HG03521 (cell line): ENCODE data around the gene FREM2.

Experiments
- ATAC-seq: cut with Tn5 transposase; IDR thresholded peaks from one replicate; pipeline ENCODE4 v1.9.1; 2021; ENCODE audit warnings: mild to moderate bottlenecking, moderate library complexity; ENCODE audit not compliant: unreplicated experiment

The FREM2 gene

GRCh38 chr13:38821770-38822551 is 135.1 kb downstream of the FREM2 start:
- ATAC-seq, result no peak

- ATAC-seq, result peak; percentile 57
These were observed 137.5 kb downstream of the FREM2 start for GRCh38 chr13:38824342-38824741.

- no peak for ATAC-seq
These were observed 139.4 kb downstream of the FREM2 start for GRCh38 chr13:38826182-38826813.

- no peak for ATAC-seq
These were observed 143.7 kb downstream of the FREM2 start for GRCh38 chr13:38830442-38831045.

GRCh38 chr13:38844581-38844980 is 157.7 kb downstream of the FREM2 start:
- no peak for ATAC-seq

GRCh38 chr13:38848360-38848759 is 161.5 kb downstream of the FREM2 start:
- ATAC-seq, result no peak

- ATAC-seq, result no peak
These were observed 162.4 kb downstream of the FREM2 start for GRCh38 chr13:38849315-38849714.

DNA sequence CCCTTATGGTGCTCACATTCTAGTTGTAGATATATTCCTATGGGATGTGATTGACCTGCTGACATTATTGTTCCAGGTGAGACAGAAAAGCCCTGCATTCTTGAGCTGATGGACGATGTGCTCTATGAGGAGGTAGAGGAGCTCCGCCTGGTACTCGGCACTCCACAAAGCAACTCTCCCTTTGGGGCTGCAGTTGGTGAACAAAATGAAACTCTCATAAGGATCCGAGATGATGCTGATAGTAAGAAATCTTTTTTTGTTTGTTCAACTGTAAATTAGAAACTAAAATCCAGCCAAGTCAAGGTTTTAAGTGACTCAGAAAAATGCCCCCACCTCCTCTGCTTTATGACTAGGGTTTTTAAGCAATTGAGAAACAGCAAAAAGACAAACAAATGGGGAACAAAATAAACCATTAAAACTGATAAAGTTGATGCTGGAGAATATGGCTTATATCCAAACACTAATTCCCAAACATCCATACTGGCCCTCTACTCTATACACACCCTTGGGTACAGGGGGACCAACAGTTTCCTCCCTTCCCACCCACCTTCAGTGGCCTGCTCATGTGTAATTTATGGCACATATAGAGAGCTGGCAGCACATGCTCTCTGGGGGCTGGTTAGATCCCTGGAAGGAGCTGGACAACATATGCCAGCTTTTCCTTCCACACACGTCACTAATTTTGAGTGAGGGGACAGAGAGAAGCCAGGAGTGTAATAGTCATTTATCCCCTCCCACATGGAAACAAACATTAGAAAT is 164.2 kb downstream of the FREM2 start:
- peak; percentile 58 for ATAC-seq

GRCh38 chr13:38854226-38854625 is 167.3 kb downstream of the FREM2 start:
- ATAC-seq, result no peak

GRCh38 chr13:38856065-38856464 is 169.2 kb downstream of the FREM2 start:
- ATAC-seq, result no peak

GRCh38 chr13:38862443-38862842 is 175.6 kb downstream of the FREM2 start:
- ATAC-seq, result no peak

DNA sequence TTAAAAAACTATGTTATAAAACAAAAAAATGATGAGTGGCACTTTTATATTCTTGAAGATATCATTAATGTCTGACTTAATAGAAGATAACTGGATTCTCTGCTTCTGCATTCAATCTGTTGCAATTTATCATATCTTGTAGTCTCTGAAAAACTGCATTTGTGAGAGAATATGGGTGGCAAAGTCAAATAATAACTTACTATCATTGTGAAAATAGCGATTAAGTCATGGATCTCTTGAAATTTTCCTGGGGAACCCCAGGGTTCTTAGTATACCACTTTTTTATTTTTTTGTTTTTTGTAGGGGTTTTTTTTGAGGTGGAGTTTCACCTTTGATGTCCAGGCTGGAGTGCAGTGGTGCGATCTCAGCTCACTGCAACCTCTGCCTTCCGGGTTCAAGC is 176.7 kb downstream of the FREM2 start:
- ATAC-seq, result no peak

DNA sequence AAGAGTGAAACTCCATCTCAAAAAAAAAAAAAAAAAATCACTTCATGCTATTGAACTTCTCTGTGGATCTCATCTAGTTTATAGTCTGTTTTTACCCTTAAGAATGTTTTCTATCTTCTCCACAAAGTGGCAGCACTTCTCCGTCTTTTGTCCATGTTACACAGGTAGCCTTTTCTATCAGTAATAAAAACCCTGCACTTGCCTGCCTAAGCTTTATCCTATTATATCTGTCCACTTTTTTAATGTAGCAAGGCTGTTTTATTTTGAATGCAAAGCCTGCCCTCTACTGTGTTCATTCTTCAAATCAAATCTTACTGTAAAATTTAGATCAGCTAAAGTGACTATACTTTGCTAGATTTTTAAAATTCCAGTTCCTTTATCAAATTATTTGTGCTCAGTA is 179.8 kb downstream of the FREM2 start:
- ATAC-seq, result no peak

GRCh38 chr13:38868399-38868798 is 181.5 kb downstream of the FREM2 start:
- ATAC-seq, result no peak

- ATAC-seq, result no peak
These were observed 182.0 kb downstream of the FREM2 start for GRCh38 chr13:38868870-38869269.

GRCh38 chr13:38871275-38871674 is 184.4 kb downstream of the FREM2 start:
- ATAC-seq, result no peak

DNA sequence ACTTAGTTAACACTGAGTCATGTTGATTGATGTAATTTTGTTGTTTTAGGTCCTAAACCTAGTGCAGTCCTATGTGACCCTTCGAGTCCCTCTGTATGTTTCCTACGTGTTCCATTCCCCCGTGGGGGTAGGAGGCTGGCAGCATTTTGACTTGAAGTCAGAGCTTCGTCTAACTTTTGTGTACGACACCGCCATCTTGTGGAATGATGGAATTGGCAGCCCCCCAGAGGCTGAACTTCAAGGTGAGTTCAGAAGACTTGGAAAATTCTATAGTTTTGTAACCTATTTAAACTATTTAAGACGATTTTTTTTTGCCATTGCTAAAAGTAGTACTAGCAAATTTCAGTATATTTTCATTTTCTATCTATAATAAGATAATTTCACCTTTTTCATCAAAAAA is 185.8 kb downstream of the FREM2 start:
- peak; percentile 63 for ATAC-seq

- ATAC-seq, result no peak
These were observed 188.5 kb downstream of the FREM2 start for GRCh38 chr13:38875186-38875875.

DNA sequence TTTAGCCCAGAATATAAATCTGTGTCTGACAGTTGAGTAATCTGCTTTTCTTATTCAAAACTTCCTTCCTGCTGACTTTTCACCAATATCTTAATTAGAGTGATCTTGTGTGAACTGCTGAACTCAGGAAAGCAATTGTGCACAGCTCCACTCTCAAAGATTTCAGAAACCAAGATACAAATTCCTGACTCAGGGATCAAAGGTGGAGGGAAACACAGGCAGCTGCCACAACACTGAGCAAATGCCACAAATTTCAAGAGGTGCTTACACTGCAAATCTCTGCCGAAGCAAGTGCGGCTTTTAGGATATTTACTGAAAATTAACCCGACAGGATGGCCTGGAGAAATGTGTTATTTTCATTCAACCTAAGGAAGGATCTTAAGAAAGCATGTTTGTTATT is 192.4 kb downstream of the FREM2 start:
- ATAC-seq, result no peak

- no peak for ATAC-seq
These were observed 192.9 kb downstream of the FREM2 start for GRCh38 chr13:38879786-38880185.

GRCh38 chr13:38880397-38880796 is 193.5 kb downstream of the FREM2 start:
- no peak for ATAC-seq
